K562 (cell line): ENCODE measurements around the gene HPD. TPM values are rescaled to one million over a fixed set of nuclear protein-coding genes. Genes with fewer than 3 reads are reported as not detected.
"Not testable (repeated sequence)": the region's sequence is repeated elsewhere in the genome, so short reads cannot be mapped to it uniquely, and the experiment has no call there.

Source experiments
- ATAC-seq: fragments of 200-7000 bp; cut with Tn5 transposase; 3 replicates; pipeline ENCODE4 v1.9.1; 2020; ENCODE audit warnings: moderate library complexity
- BruUV-seq: library from RNA; stranded (reverse); fragments of 400-500 nt; replicated peaks from 2 replicates; lab custom pipeline; 2021; lab: Mats Ljungman, UMichigan
- CTCF ChIA-PET: fragments of 300-600 bp; formaldehyde crosslinking; extraction: SDS; loops from one replicate; lab custom pipeline; 2021; ENCODE audit warnings: low intra/inter-chr PET ratio; lab: Yijun Ruan, JAX
- POLR2A ChIA-PET: fragments of 300-600, 350-650 bp; sonication (Branson Sonifier 250); formaldehyde crosslinking; extraction: SDS; loops from one replicate; lab custom pipeline; 2021; ENCODE audit warnings: antibody characterized with exemption, inconsistent platforms; lab: Yijun Ruan, JAX
- DNase-seq, 4 experiments: peaks; one replicate each; pipeline versions ENCODE4 v3.0.0 to v3.0.0-alpha.2; 2011 to 2018; ENCODE audit warnings: low spot score in 3 of 4, mixed read lengths in 3 of 4; ENCODE audit errors: extremely low read depth in 1 of 4
- FAIRE-seq: peaks from 2 replicates; lab custom pipeline; 2011; peaks lifted over from hg19 to GRCh38; lab: Jason Lieb, UNC
- H2AFZ ChIP-seq: 2 replicates; pipeline ENCODE4 v1.6.0; 2011; ENCODE audit warnings: low read depth, low read length, control low read depth, inconsistent platforms
- H3K27ac ChIP-seq: fragments of 200-600 bp; 3 replicates; pipeline ENCODE4 v1.8.0; 2011; ENCODE audit warnings: low read depth, mild to moderate bottlenecking, control low read depth, inconsistent platforms, low read length, moderate library complexity, mixed read lengths; ENCODE audit errors: extremely low read depth
- H3K27me3 ChIP-seq, 2 experiments: fragments of 300-600 bp in 1 of 2; 2 replicates in 1 of 2; 3 replicates in 1 of 2; pipeline versions ENCODE4 v1.6.0 to v1.8.0; 2011; ENCODE audit warnings: inconsistent platforms in 2 of 2, low read length in 2 of 2, mild to moderate bottlenecking in 1 of 2, mixed read lengths in 1 of 2, moderate library complexity in 1 of 2; ENCODE audit not compliant: control insufficient read depth in 2 of 2, insufficient read depth in 2 of 2
- H3K36me3 ChIP-seq: fragments of 300-600 bp; 3 replicates; pipeline ENCODE4 v1.8.0; 2011; ENCODE audit warnings: mild to moderate bottlenecking, low read length, inconsistent platforms; ENCODE audit not compliant: control insufficient read depth, insufficient read depth
- H3K4me1 ChIP-seq, 2 experiments: fragments of 200-600 bp in 1 of 2; replicated peaks in 1 of 2; 2 replicates in 1 of 2; 3 replicates in 1 of 2; pipeline versions ENCODE4 v1.5.1 to v1.8.0; 2011; ENCODE audit warnings: inconsistent platforms in 2 of 2, low read length in 2 of 2, mild to moderate bottlenecking in 1 of 2, mixed read lengths in 1 of 2, moderate library complexity in 1 of 2; ENCODE audit not compliant: control insufficient read depth in 2 of 2, insufficient read depth in 2 of 2
- H3K4me2 ChIP-seq: 2 replicates; pipeline ENCODE4 v1.6.1; 2011; ENCODE audit warnings: low read length, control low read depth, inconsistent platforms, mixed read lengths; ENCODE audit not compliant: insufficient read depth
- H3K4me3 ChIP-seq: fragments of 200-600 bp; sonication (generic), shearing (Covaris generic); 2 replicates; pipeline ENCODE4 v1.5.1; 2016; ENCODE audit warnings: control low read depth, inconsistent platforms
- H3K79me2 ChIP-seq: fragments of 200-600 bp; 3 replicates; pipeline ENCODE4 v1.8.0; 2011; ENCODE audit warnings: low read length, inconsistent platforms; ENCODE audit not compliant: control insufficient read depth, insufficient read depth
- H3K9ac ChIP-seq, 2 experiments: 2 replicates each; pipeline versions ENCODE4 v1.6.0 to v1.6.1; 2011; ENCODE audit warnings: low read depth in 2 of 2, low read length in 2 of 2, control low read depth in 1 of 2, inconsistent platforms in 1 of 2, mild to moderate bottlenecking in 1 of 2, mixed read lengths in 1 of 2; ENCODE audit not compliant: insufficient read depth in 1 of 2
- H3K9me1 ChIP-seq: one replicate; pipeline ENCODE4 v1.6.0; 2011; ENCODE audit warnings: inconsistent platforms, mild to moderate bottlenecking, low read length, moderate library complexity; ENCODE audit not compliant: control insufficient read depth, insufficient read depth
- H3K9me3 ChIP-seq: replicated peaks from 2 replicates; pipeline ENCODE4 v1.5.1; 2011; ENCODE audit warnings: low read depth, low read length, inconsistent platforms; ENCODE audit not compliant: control insufficient read depth, insufficient read depth
- H4K20me1 ChIP-seq: replicated peaks from 2 replicates; pipeline ENCODE4 v1.6.1; 2011; ENCODE audit warnings: low read length, inconsistent platforms, mixed read lengths; ENCODE audit not compliant: control insufficient read depth, insufficient read depth
- CTCF ChIP-seq, 3 experiments: IDR thresholded peaks in 2 of 3; conservative IDR thresholded peaks in 1 of 3; 2 replicates each; pipeline ENCODE4 v1.5.1; 2011 to 2012; ENCODE audit warnings: low read length in 3 of 3, mild to moderate bottlenecking in 3 of 3, control low read depth in 2 of 3, improper control_type of control experiment in 1 of 3, inconsistent platforms in 1 of 3, low read depth in 1 of 3, mixed read lengths in 1 of 3, moderate library complexity in 1 of 3; ENCODE audit not compliant: insufficient read depth in 2 of 3
- WGBS: fragments of 100-300 bp; shearing (Covaris generic); methylation state at CpG from one replicate; pipeline ENCODE4 v1.1.6; 2016; ENCODE audit warnings: low coverage, mixed read lengths; ENCODE audit not compliant: insufficient coverage; ENCODE audit errors: missing lambda C conversion rate; 5-methylcytosine and 5-hydroxymethylcytosine counted together
- in situ Hi-C: fragments of 300-500 bp; cut with MboI; formaldehyde crosslinking; loops from 4 replicates; pipeline ENCODE4 v1.15.0; 2018; ENCODE audit warnings: inconsistent platforms, mixed read lengths
- intact Hi-C: fragments of 100-400 bp; cut with micrococcal nuclease; formaldehyde crosslinking; loops from 2 replicates; pipeline ENCODE4 v1.14.2; 2022
- polyA plus RNA-seq, 8 experiments: library from polyadenylated mRNA; depleted of rRNA in 4 of 8; stranded (reverse) in 5 of 8; unstranded in 3 of 8; fragments of >200 nt; fragmentation: Nextera tagmentation in 2 of 8; fragmentation: Illumina TruSeq in 1 of 8; extraction: Ambion mirVana in 2 of 8; extraction: Trizol in 1 of 8; gene quantifications; 2 replicates each; pipeline versions ENCODE4 v1.2.1 to v1.2.3, GENCODE V29; 2011 to 2014; ENCODE audit warnings: inconsistent platforms in 1 of 8, missing spikeins in 1 of 8
- total RNA-seq, 7 experiments: library from RNA; depleted of rRNA in 6 of 7; stranded (reverse); fragments of >200 nt in 6 of 7; fragmentation: Illumina TruSeq in 2 of 7; extraction: Trizol in 2 of 7; gene quantifications; 2 replicates each; pipeline versions ENCODE4 v1.2.1 to v1.2.3, GENCODE V29; 2011 to 2021; ENCODE audit warnings: low replicate concordance in 1 of 7

HPD gene
- total and polyA plus RNA-seq, 9 of the 15 experiments (the other 6 are each of a cell fraction or from before 2014, with no cell fraction given), result 0.06 to 0.29 (median 0.07) TPM; not detected in 4

GRCh38 chr12:121791671-121792551, 66.7 kb downstream of the HPD start (continued):
- 0 out of 6 replicates have a peak, but pooled peaks of 1 of the 3 experiments have one; percentile 16 for TF ChIP-seq CTCF (IDR thresholded peaks at IDR 0.05 in 2 of 3, conservative IDR thresholded peaks at IDR 0.05 in 1 of 3; ENCODE audit: insufficient read depth in 2 of 3, low read depth in 1 of 3, low read length in 3 of 3)

- intact Hi-C loops (loop anchor here (5.0 kb wide), 1 partner anchor 238 kb away; no protein-coding TSS in a partner anchor), in situ Hi-C loops (loop anchor here (5.0 kb wide), 2 partner anchors 98 to 238 kb away; no protein-coding TSS in a partner anchor)
- not testable (repeated sequence) for FAIRE-seq, ATAC-seq, H4K20me1 ChIP-seq, H3K9me3 ChIP-seq, H3K4me3 ChIP-seq, H2AFZ ChIP-seq, BruUV-seq, H3K36me3 ChIP-seq, H3K9me1 ChIP-seq, H3K4me2 ChIP-seq, DNase-seq, H3K27me3 ChIP-seq, H3K27ac ChIP-seq
- 89% methylated on average over 8 of the region's 8 CpGs for WGBS
- peaks cover 11 to 57% of the 10 kb centered on the region in 2 experiments for H3K4me1 ChIP-seq
- peak overlapping the region in 1 of 2 experiments; percentile 65; a peak in 1 of 4 replicates for H3K9ac ChIP-seq
- ChIA-PET POLR2A (interaction anchor here (2.2 to 9.4 kb wide), 2 partner anchors 9 to 17 kb away, joined by 10 to 194 read pairs; partner anchors contain the start of gene SETD1B), CTCF (interaction anchor here (0.6 to 0.9 kb wide), 2 partner anchors 94 to 163 kb away, joined by 3 to 4 read pairs; no protein-coding TSS in a partner anchor)
- H3K79me2 ChIP-seq, result peaks cover 14% of the 10 kb centered on the region; the same call in 2 of the 3 replicates
Measured at GRCh38 chr12:121790785-121791184, 67.9 kb downstream of the HPD start.
